Mesendoderm (in vitro differentiated cells): Measurements from ENCODE around the gene CCN5.

Experiments used
- DNase-seq: peaks from one replicate; pipeline ENCODE4 v3.0.0; 2013
- H2AK5ac ChIP-seq: 2 replicates; pipeline ENCODE4 v1.6.1; 2013; ENCODE audit warnings: low read length, inconsistent platforms
- H2BK120ac ChIP-seq: 2 replicates; pipeline ENCODE4 v1.6.1; 2013; ENCODE audit warnings: low read depth, mild to moderate bottlenecking, low read length, moderate library complexity, mixed read lengths
- H2BK15ac ChIP-seq: replicated peaks from 2 replicates; pipeline ENCODE4 v1.6.1; 2013; ENCODE audit warnings: low read depth, mild to moderate bottlenecking, moderate library complexity
- H2BK5ac ChIP-seq: 2 replicates; pipeline ENCODE4 v1.6.1; 2013; ENCODE audit warnings: low read length, inconsistent platforms
- H3K18ac ChIP-seq: 2 replicates; pipeline ENCODE4 v1.6.1; 2013; ENCODE audit warnings: mild to moderate bottlenecking, low read length, mixed read lengths
- H3K23ac ChIP-seq: one replicate; pipeline ENCODE4 v1.6.1; 2013; ENCODE audit warnings: low read length
- H3K27ac ChIP-seq: 2 replicates; pipeline ENCODE4 v1.5.1; 2013; ENCODE audit warnings: low read depth, mild to moderate bottlenecking, inconsistent platforms, low read length, moderate library complexity
- H3K27me3 ChIP-seq: 2 replicates; pipeline ENCODE4 v1.6.1; 2013; ENCODE audit warnings: low read length, control low read depth, mild to moderate bottlenecking, inconsistent platforms; ENCODE audit not compliant: insufficient read depth, poor library complexity
- H3K36me3 ChIP-seq: 2 replicates; pipeline ENCODE4 v1.6.1; 2013; ENCODE audit warnings: low read length, inconsistent platforms; ENCODE audit not compliant: control insufficient read depth, insufficient read depth
- H3K4ac ChIP-seq: one replicate; pipeline ENCODE4 v1.6.1; 2013; ENCODE audit warnings: low read depth, mild to moderate bottlenecking, low read length, moderate library complexity
- H3K4me1 ChIP-seq: 2 replicates; pipeline ENCODE4 v1.6.1; 2013; ENCODE audit warnings: low read depth, low read length, inconsistent platforms; ENCODE audit not compliant: control insufficient read depth
- H3K4me2 ChIP-seq: 2 replicates; pipeline ENCODE4 v1.6.1; 2013; ENCODE audit warnings: low read length
- H3K4me3 ChIP-seq: 2 replicates; pipeline ENCODE4 v1.5.1; 2013; ENCODE audit warnings: mild to moderate bottlenecking, low read length
- H3K56ac ChIP-seq: one replicate; pipeline ENCODE4 v1.6.1; 2013; ENCODE audit warnings: low read length
- H3K79me1 ChIP-seq: 2 replicates; pipeline ENCODE4 v1.6.1; 2013; ENCODE audit warnings: low read length, inconsistent platforms
- H3K79me2 ChIP-seq: 2 replicates; pipeline ENCODE4 v1.6.1; 2013; ENCODE audit warnings: mild to moderate bottlenecking, low read length; ENCODE audit not compliant: control insufficient read depth, insufficient read depth
- H3K9ac ChIP-seq: 2 replicates; pipeline ENCODE4 v1.6.1; 2013; ENCODE audit warnings: low read length, inconsistent platforms
- H4K5ac ChIP-seq: one replicate; pipeline ENCODE4 v1.6.1; 2013; ENCODE audit warnings: low read length
- H4K8ac ChIP-seq: one replicate; pipeline ENCODE4 v1.6.1; 2013; ENCODE audit warnings: low read depth, mild to moderate bottlenecking, control low read depth, low read length, moderate library complexity
- WGBS: extraction: QIAGEN DNeasy Blood & Tissue Kit; methylation state at CpG from one replicate; pipeline ENCODE4 v1.1.7; 2013; ENCODE audit warnings: low lambda C conversion rate, missing lambda C conversion rate; ENCODE audit not compliant: insufficient coverage; ENCODE audit errors: extremely low coverage; 5-methylcytosine and 5-hydroxymethylcytosine counted together

The CCN5 gene

GRCh38 chr20:44703183-44703925, 11.8 kb upstream of the CCN5 start:
- no peak overlapping the region for H3K27ac ChIP-seq

DNA sequence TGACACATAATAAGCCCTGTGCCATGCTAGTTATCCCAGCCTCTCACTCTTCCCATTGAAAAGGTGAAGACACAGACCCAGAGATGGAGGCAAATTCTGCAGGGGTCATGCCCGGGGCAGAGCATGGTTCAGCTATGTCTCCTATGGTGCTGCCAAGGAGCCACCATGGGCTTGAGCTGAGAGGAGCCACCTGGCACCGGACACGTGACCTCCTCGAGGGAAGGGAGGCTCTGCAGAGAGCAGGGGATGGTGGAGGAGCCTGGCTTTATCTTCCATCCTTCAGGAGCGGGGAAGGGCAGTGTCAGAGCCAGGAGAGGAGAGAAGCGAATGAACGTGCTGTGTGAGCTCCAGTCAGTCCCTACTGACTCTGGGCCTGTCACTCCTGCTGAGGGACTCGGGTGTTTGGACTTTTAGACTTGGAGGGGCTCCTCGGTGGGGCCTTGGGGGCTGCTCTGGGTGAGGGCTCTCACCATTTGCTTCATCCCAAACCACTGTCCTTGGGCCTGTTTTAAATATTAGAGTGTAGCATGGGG, 11.1 kb upstream of the CCN5 start:
- Histone ChIP-seq H3K79me2 (no peaks in the 10 kb centered on the region), H2BK5ac (no peak overlapping the region), H4K8ac (no peak overlapping the region), H2BK15ac (no peak overlapping the region), H3K36me3 (no peaks in the 10 kb centered on the region), H3K4me1 (no peaks in the 10 kb centered on the region), H3K4ac (no peak overlapping the region), H3K56ac (no peak overlapping the region), H3K9ac (no peak overlapping the region), H3K4me3 (no peak overlapping the region), H3K23ac (no peak overlapping the region), H2AK5ac (no peak overlapping the region), H3K18ac (no peak overlapping the region), H3K27me3 (no peaks in the 10 kb centered on the region), H3K4me2 (no peak overlapping the region), H3K79me1 (no peaks in the 10 kb centered on the region), H3K27ac (no peak overlapping the region), H4K5ac (no peak overlapping the region), H2BK120ac (no peak overlapping the region)
- WGBS: no CpG with 5 or more reads among the region's 9 CpGs
- no peak for DNase-seq

More at GRCh38 chr20:44703183-44703925, 11.8 kb upstream of the CCN5 start:
- no peak overlapping the region for H2BK5ac ChIP-seq
- no CpG with 5 or more reads among the region's 12 CpGs for WGBS
- no peak overlapping the region for H3K4me3 ChIP-seq
- no peak overlapping the region for H3K9ac ChIP-seq
- no peaks in the 10 kb centered on the region for H3K79me1 ChIP-seq
- no peak overlapping the region for H3K18ac ChIP-seq
- no peak overlapping the region for H3K4me2 ChIP-seq
- no peak for DNase-seq
- H3K27me3 ChIP-seq: no peaks in the 10 kb centered on the region
- no peak overlapping the region for H4K5ac ChIP-seq
- H3K56ac ChIP-seq: no peak overlapping the region
- no peak overlapping the region for H3K23ac ChIP-seq
- H4K8ac ChIP-seq: no peak overlapping the region
- H3K4ac ChIP-seq: no peak overlapping the region
- H3K36me3 ChIP-seq: no peaks in the 10 kb centered on the region
- H2BK15ac ChIP-seq: no peak overlapping the region
- H2BK120ac ChIP-seq: no peak overlapping the region
- no peaks in the 10 kb centered on the region for H3K4me1 ChIP-seq
- H3K79me2 ChIP-seq: no peaks in the 10 kb centered on the region
- H2AK5ac ChIP-seq: no peak overlapping the region

- Histone ChIP-seq H2BK5ac (no peak overlapping the region), H4K8ac (no peak overlapping the region), H2BK15ac (no peak overlapping the region), H4K5ac (no peak overlapping the region), H3K4me1 (no peaks in the 10 kb centered on the region), H2AK5ac (no peak overlapping the region), H3K4ac (no peak overlapping the region), H3K23ac (no peak overlapping the region), H3K4me3 (no peak overlapping the region), H2BK120ac (no peak overlapping the region), H3K56ac (no peak overlapping the region), H3K27me3 (no peaks in the 10 kb centered on the region), H3K27ac (no peak overlapping the region), H3K9ac (no peak overlapping the region), H3K4me2 (no peak overlapping the region), H3K79me1 (no peaks in the 10 kb centered on the region), H3K36me3 (no peaks in the 10 kb centered on the region), H3K18ac (no peak overlapping the region), H3K79me2 (no peaks in the 10 kb centered on the region)
- no CpG with 5 or more reads among the region's 4 CpGs for WGBS
- no peak for DNase-seq
Measured at GRCh38 chr20:44704551-44704971, 10.6 kb upstream of the CCN5 start.

DNA sequence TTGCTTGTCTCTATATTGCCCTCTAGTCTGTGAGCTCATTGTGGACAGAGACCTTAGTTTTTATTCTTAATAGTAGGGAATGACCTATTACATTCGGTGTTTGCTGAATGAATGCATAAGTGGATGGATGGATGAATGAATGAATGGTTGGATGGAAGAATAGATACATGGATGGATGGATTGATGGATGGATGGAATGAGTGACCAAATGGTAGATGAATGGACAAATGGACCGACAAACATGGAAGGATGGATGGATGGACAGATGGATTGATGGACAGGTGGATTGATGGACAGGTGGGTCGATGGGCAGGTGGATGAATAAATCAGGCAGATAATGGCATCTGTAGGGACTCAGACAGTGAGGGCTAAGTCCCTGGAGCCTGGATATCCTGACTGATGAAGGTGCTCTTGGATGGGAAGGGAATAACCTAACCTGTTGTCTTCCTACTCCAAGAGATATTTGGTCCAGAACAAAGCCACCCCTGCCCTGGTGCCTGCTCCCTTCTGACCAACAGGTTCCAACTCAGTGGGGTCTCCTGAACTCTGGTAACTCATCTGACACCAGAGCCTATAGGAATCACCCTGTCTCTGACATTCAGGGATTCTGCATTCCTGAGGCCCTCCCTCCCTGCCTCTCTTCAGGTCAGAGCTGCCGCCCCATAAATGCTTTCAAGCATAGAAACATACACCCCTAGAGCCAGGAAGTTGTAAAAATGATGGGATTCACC, 9.6 kb upstream of the CCN5 start:
- H2BK5ac ChIP-seq: no peak overlapping the region
- H4K8ac ChIP-seq: no peak overlapping the region
- no peaks in the 10 kb centered on the region for H3K36me3 ChIP-seq
- no peak overlapping the region for H3K4me2 ChIP-seq
- H2BK120ac ChIP-seq: no peak overlapping the region
- no peak overlapping the region for H3K18ac ChIP-seq
- H3K4ac ChIP-seq: no peak overlapping the region
- H2BK15ac ChIP-seq: no peak overlapping the region
- H3K4me1 ChIP-seq: no peaks in the 10 kb centered on the region
- H3K9ac ChIP-seq: no peak overlapping the region
- no peak overlapping the region for H3K4me3 ChIP-seq
- H3K56ac ChIP-seq: no peak overlapping the region
- H4K5ac ChIP-seq: no peak overlapping the region
- H2AK5ac ChIP-seq: no peak overlapping the region
- H3K79me2 ChIP-seq: no peaks in the 10 kb centered on the region
- H3K27me3 ChIP-seq: no peaks in the 10 kb centered on the region
- no peak for DNase-seq
- no CpG with 5 or more reads among the region's 4 CpGs for WGBS
- H3K79me1 ChIP-seq: no peaks in the 10 kb centered on the region
- H3K27ac ChIP-seq: no peak overlapping the region
- no peak overlapping the region for H3K23ac ChIP-seq

DNA sequence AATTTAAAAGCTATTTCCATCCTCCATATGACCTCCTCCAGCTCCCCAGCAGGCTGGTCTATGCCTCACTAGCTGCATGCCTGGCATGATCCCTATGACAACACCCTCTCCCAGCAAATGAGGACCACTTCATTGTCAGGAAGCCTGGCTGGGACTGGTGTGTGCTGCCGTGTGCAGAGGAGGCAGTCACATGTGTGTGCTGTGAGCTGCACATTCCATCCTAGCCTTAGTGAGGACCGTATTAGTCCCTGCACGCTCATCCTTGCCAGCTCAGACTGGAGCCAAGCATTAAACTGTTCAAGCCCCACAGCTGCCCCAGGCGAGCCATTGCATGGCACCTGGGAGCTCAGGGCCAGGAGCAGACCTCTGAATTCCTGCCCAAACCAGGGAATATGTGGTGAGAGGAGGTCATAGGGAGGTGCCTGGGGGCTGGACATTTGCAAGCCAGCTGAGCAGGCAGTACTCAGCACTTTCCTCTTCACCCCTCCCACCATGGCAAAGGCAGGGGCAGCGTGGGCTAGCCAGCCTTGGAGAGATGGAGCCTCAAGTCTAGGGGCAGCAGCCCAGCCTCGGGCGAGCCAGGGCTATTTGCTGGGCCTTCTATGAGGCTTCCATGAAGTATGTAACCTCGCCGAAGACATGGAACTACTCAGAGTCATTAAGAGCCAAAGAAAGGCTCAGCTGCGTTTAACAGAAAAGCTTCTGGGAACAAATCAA, 8.7 kb upstream of the CCN5 start:
- no peaks in the 10 kb centered on the region for H3K79me2 ChIP-seq
- no peak overlapping the region for H2AK5ac ChIP-seq
- H3K56ac ChIP-seq: no peak overlapping the region
- no peak for DNase-seq
- H2BK120ac ChIP-seq: no peak overlapping the region
- no peaks in the 10 kb centered on the region for H3K36me3 ChIP-seq
- H3K9ac ChIP-seq: no peak overlapping the region
- H4K8ac ChIP-seq: no peak overlapping the region
- WGBS: no CpG with 5 or more reads among the region's 10 CpGs
- no peak overlapping the region for H3K23ac ChIP-seq
- H4K5ac ChIP-seq: no peak overlapping the region
- no peaks in the 10 kb centered on the region for H3K4me1 ChIP-seq
- no peak overlapping the region for H3K4me2 ChIP-seq
- H3K4me3 ChIP-seq: no peak overlapping the region
- H3K18ac ChIP-seq: no peak overlapping the region
- no peaks in the 10 kb centered on the region for H3K27me3 ChIP-seq
- no peak overlapping the region for H2BK15ac ChIP-seq
- H3K27ac ChIP-seq: no peak overlapping the region
- H3K79me1 ChIP-seq: no peaks in the 10 kb centered on the region
- H2BK5ac ChIP-seq: no peak overlapping the region
- no peak overlapping the region for H3K4ac ChIP-seq
